Omental fat pad (tissue), 4 donors: ENCODE data around the gene MRPL28. TPM values are rescaled to one million over a fixed set of nuclear protein-coding genes. Genes with fewer than 3 reads are reported as not detected.

Experiments
- ATAC-seq: fragments of 150-250 bp; one replicate; pipeline ENCODE4 v1.9.1; 2016; ENCODE audit warnings: mild to moderate bottlenecking, moderate library complexity; ENCODE audit not compliant: low FRiP score
- DNase-seq: peaks from one replicate; pipeline ENCODE4 v3.0.0-alpha.2; 2019; ENCODE audit warnings: low spot score
- CTCF ChIP-seq, 3 donors: fragments of 450-650 bp; IDR thresholded peaks; one replicate each; pipeline ENCODE4 v1.5.1; 2016 to 2017; ENCODE audit warnings: antibody characterized with exemption in 3 of 3, mild to moderate bottlenecking in 3 of 3, moderate library complexity in 2 of 3
- total RNA-seq, 4 donors: library from RNA; depleted of rRNA; stranded (reverse); fragments of >200 nt; gene quantifications; one replicate each; pipeline ENCODE4 v1.1.0, GENCODE V29; 2016

MRPL28 gene
- total RNA-seq, 4 donors from 2014 or later: 53.3 to 58.2 (median 53.9) TPM

GRCh38 chr16:373020-373598, 2.8 kb upstream of the MRPL28 start:
- ATAC-seq (no peak), DNase-seq (no peak)
- TF ChIP-seq CTCF (IDR thresholded peaks at IDR 0.05): no peak

- no peak for TF ChIP-seq CTCF (IDR thresholded peaks at IDR 0.05)
- DNase-seq: no peak
- ATAC-seq: no peak
These were observed 2.1 kb upstream of the MRPL28 start for GRCh38 chr16:372302-372983.

GRCh38 chr16:371515-372301, 1.4 kb upstream of the MRPL28 start:
- no peak for TF ChIP-seq CTCF (IDR thresholded peaks at IDR 0.05)
- no peak for DNase-seq

GRCh38 chr16:370979-371514, 709 bp upstream of the MRPL28 start:
- ATAC-seq (no peak), DNase-seq (no peak)
- TF ChIP-seq CTCF (IDR thresholded peaks at IDR 0.05): no peak

More at GRCh38 chr16:371515-372301, 1.4 kb upstream of the MRPL28 start:
- ATAC-seq: no peak

GRCh38 chr16:369866-370436, 387 bp downstream of the MRPL28 start:
- ATAC-seq: peak; percentile 3
- no peak for DNase-seq
- TF ChIP-seq CTCF (IDR thresholded peaks at IDR 0.05): no peak

- no peak for DNase-seq
- no peak for TF ChIP-seq CTCF (IDR thresholded peaks at IDR 0.05)
- no peak for ATAC-seq
These were observed 968 bp downstream of the MRPL28 start for GRCh38 chr16:369275-369865.
